Effector CD8-positive, alpha-beta T cell (primary cell): ENCODE data around the gene FNDC3A.

Source experiments
- DNase-seq: peaks from one replicate; lab custom pipeline; 2025; lab: John Stamatoyannopoulos, UW
- total RNA-seq, 4 experiments: gene quantifications; one replicate each; lab custom pipeline; 2026; lab: John Stamatoyannopoulos, UW

The FNDC3A gene, protein sequence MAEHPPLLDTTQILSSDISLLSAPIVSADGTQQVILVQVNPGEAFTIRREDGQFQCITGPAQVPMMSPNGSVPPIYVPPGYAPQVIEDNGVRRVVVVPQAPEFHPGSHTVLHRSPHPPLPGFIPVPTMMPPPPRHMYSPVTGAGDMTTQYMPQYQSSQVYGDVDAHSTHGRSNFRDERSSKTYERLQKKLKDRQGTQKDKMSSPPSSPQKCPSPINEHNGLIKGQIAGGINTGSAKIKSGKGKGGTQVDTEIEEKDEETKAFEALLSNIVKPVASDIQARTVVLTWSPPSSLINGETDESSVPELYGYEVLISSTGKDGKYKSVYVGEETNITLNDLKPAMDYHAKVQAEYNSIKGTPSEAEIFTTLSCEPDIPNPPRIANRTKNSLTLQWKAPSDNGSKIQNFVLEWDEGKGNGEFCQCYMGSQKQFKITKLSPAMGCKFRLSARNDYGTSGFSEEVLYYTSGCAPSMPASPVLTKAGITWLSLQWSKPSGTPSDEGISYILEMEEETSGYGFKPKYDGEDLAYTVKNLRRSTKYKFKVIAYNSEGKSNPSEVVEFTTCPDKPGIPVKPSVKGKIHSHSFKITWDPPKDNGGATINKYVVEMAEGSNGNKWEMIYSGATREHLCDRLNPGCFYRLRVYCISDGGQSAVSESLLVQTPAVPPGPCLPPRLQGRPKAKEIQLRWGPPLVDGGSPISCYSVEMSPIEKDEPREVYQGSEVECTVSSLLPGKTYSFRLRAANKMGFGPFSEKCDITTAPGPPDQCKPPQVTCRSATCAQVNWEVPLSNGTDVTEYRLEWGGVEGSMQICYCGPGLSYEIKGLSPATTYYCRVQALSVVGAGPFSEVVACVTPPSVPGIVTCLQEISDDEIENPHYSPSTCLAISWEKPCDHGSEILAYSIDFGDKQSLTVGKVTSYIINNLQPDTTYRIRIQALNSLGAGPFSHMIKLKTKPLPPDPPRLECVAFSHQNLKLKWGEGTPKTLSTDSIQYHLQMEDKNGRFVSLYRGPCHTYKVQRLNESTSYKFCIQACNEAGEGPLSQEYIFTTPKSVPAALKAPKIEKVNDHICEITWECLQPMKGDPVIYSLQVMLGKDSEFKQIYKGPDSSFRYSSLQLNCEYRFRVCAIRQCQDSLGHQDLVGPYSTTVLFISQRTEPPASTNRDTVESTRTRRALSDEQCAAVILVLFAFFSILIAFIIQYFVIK
- total RNA-seq: 84.5 to 115 (median 96.7) reads per million in 4 experiments

DNA sequence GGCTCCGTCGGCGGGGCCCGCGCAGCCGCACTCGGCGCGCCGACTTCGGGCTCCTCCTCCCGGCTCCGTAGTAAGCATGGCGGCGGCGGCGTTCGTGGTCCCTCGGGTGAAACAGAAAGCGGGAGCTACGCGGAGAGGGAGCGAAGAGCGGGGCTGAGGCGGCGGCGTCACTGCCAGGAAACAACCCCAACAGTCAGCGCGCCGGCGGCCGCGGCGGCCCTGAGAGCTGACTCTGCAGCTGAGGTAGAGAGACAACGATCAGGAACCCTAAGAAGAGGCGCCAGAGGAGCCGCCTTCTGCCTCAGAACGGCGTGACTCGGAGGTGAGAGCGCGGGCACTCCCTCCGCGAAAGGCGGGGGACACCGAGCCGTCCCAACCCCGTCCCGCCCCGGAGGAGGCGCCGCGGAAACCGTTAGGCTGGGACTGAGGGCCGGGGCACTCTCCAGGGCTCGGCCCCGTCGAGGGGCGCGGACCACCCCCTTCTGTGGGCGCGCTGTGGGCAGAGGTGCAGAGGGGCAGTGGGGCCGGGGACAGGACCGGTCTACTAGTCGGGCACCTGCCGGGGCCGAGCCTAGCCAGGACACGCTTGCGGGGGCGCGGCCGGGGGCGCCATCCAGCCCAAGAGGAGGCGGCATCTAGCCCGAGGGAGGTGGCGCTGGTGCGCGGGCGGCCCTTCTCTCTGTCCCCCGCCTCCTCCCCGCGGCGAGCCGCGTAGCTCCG, at the start of gene FNDC3A:
TSS of gene FNDC3A (plus strand) at position 57 of the 720 bp plus-strand sequence. CDS start 30,279 bp downstream, outside the sequence.
- peak; percentile 73 for DNase-seq

- DNase-seq: no peak
Measured at GRCh38 chr13:48928757-48929430, 46.8 kb upstream of the FNDC3A start.

DNA sequence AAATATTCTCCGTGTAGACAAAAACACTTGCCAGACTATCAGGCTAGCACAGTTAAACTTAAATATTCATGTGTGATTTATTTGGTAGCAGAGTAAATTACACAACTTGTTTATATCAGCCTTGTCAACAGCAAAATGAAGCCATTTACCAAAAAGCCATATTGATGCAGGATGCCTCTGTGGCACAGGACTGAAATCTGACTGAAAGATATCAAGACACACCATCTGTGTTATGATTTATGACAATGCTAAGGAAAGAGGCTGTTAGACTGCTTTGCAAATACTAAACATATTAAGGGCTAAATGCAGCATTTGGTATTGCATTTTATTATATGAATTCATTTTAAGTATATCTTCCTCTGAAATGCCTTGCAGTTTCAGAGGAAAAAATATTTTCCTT, 44.8 kb upstream of the FNDC3A start:
- no peak for DNase-seq

- DNase-seq: no peak
Measured at GRCh38 chr13:48938308-48938943, 37.3 kb upstream of the FNDC3A start.

DNA sequence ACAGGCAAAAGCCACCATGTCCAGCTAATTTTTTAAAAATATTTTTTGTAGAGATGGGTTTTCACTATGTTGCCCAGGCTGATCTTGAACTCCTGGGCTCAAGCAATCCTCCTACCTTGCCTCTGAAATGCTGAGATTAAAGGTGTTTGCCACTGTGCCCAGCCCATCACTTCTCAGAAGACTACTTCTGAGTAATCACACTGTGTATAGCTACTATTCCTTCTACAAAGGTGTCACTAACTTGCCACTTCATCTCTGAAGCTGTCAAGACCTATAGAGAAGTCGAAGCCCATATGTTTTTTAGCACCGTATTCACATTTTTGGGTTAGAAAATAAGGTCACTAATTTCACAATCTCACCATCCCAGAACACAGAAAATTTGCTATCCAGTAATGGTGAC, 36.0 kb upstream of the FNDC3A start:
- no peak for DNase-seq

- no peak for DNase-seq
Measured at GRCh38 chr13:48942131-48942530, 33.6 kb upstream of the FNDC3A start.

DNA sequence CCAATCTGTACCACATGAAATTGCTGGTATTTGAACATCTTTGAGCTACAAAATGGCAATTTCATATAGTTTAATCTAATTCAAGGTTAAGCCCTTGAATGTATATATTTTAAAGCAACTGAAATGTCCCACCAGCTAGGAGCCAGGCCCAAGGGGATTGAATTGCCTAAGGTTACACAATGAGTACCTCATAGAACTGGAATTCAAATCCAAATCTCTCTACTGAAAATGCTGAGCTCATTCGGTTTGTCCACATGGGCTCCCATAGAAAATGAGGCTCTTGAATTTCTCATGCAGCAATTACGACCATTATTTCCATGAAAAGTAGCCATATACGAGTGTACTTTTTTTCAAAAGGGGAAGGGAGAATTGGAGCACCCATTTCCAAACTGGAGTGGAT, 31.5 kb upstream of the FNDC3A start:
- DNase-seq: no peak

DNA sequence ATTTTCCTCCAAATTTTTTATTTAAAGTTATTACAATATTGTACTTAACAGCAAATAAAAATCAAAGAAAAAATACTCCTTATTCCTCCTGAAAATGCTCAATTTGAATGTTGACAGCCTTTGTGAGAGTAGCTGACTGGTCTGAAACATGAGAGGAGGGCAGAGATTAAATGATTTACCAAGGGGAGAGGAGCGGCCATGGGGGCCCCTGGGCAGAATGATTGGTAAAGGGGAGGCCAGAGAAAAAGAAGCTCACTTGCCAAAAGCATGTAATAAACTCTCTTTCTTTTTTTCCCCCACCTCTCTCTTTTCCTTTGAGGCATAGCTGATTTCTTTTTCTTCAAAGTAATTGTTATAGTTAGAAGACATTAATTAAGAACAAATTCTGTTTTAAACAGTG, 30.1 kb upstream of the FNDC3A start:
- DNase-seq: no peak

GRCh38 chr13:48946163-48946562, 29.5 kb upstream of the FNDC3A start:
- DNase-seq: no peak

DNA sequence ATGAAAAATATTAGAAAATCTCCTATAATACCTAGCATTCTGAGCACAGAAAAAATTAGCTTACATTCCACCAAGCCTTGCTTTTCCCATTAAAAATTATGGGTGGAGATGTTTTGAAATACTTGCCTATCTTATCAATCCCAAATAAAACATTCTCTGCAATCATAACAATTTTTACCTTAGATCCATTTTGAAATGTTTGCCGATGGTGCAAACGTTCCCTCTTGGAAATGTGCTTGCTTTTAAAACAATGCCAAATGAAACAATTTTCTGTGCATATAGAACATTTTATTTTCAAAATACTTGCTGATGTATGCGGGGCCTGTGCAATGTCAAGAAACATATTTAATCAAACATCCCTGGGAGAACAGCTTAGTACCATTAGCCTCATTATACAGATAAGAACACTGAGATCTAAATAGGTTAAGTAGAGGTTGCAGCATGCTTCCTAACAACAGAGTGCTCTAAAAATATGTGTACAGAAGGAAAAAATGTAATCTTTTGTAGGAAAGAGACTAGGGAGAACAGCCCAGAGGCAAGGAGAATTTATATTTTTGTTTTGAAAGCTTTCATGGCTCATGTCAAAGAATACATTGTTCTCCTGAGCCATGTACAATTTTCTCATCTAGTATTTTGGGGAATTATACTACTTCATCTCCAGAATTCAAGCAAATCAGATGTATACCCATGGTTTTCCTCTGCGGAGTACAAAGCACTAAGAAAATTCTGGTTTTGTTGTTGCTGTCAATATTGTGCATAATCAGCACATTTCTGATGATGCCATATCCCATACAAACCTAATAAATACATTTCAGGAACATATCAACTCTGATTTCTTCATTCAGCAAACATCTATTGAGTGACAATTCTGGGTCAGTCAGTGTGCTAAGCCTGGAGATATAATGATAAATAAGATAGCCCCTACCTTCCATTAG, 25.9 kb upstream of the FNDC3A start:
- no peak for DNase-seq

GRCh38 chr13:48950501-48950875, 25.2 kb upstream of the FNDC3A start:
- DNase-seq: no peak

- DNase-seq: no peak
Measured at GRCh38 chr13:48954081-48954480, 21.6 kb upstream of the FNDC3A start.

GRCh38 chr13:48955536-48955935, 20.2 kb upstream of the FNDC3A start:
- no peak for DNase-seq

DNA sequence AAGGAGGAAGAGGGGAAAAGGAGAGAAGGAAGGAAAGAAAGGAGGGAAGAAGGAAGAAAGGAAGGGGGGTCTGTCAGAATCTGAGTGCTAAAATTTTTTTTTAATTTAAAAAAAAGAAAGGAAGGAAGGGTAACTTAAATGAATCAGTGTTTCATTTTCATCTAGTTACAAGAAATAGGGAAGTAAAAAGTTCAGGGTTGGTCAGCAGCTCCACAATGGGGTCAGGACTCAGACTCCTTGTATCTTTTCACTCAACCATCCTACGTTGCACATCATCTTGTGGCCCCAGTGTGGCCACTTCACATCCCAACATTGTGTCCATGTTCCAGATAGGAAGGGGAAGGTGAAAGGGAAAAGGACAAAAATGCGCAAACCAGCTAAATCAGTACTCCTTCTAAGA, 14.3 kb upstream of the FNDC3A start:
- no peak for DNase-seq

- DNase-seq: no peak
Measured at GRCh38 chr13:48962281-48962680, 13.4 kb upstream of the FNDC3A start.

DNA sequence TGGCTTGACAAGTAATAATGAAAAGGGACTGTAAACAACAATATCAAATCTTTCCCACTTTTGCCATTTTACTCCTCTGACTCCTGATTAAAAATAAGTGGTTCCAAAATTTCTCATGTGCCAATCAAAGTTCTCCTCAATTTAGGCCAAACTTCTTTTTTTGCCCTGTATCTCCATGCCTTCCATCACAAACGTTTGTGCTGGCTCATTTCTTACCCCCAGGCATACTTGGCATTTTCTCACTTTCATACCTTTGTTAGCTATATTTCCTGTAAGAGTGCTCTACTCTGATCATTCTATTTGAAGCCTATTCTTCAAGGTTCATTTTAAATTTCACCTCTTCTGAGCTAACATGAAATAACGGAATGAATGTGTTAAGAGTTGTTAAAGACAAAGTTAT, 10.0 kb upstream of the FNDC3A start:
- DNase-seq: no peak

DNA sequence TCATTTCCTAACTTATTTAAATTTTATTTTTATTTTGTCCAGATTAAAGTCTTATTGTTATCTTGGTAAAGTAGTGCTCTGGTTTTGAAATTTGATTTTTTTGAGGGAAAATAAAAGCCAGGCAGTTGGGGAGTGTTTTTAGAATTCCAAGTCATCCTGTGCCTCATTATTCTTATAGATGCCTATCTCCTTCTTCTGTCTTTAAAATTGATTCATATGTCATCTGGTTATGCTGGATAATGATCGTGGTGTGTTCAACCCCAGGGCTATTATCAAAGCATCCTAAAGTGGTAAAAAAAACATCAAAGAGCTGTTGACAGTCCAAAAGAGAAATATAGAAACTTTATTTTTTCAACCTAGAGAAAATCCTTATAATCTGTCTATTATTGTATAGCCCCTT, 6.0 kb upstream of the FNDC3A start:
- no peak for DNase-seq

GRCh38 chr13:48973845-48974431, 1.8 kb upstream of the FNDC3A start:
- DNase-seq: no peak
